ENCODE data around the gene CYP27B1. TPM values are rescaled to one million over a fixed set of nuclear protein-coding genes. Genes with fewer than 3 reads are reported as not detected.

CYP27B1 gene
- total and polyA plus RNA-seq, 2 donors from 2014 or later, result 3.5 to 33.4 TPM

- Histone ChIP-seq H3K27me3 (ENCODE audit: control insufficient read depth, insufficient read depth, low read length) (no peaks in the 10 kb centered on the region), H3K9ac (ENCODE audit: low read length in 3 of 3) (no peak overlapping the region), H3K9me3 (ENCODE audit: control insufficient read depth in 2 of 3, insufficient read depth in 1 of 3, low read length in 3 of 3) (no peaks in the 10 kb centered on the region), H3K4me1 (ENCODE audit: control insufficient read depth in 2 of 3, insufficient read depth in 2 of 3, low read depth in 1 of 3, low read length in 3 of 3) (peaks cover 0 to 27% (median 25%) of the 10 kb centered on the region in 3 donors), H3K27ac (ENCODE audit: low read depth in 2 of 2, low read length in 2 of 2) (no peak overlapping the region), H3K4me3 (ENCODE audit: low read length in 3 of 3) (no peak overlapping the region), H3K36me3 (ENCODE audit: control insufficient read depth in 2 of 3, insufficient read depth in 3 of 3, low read length in 3 of 3) (peaks cover 0 to 6% (median 0%) of the 10 kb centered on the region in 3 donors)
- no peak for TF ChIP-seq CTCF (IDR thresholded peaks at IDR 0.05; ENCODE audit: borderline replicate concordance, extremely low read depth, insufficient read depth)
- FAIRE-seq (no peak), DNase-seq (no peak)
- intact Hi-C loops (cut with DNase I), result no loop called here
These were observed 11.0 kb upstream of the CYP27B1 start for GRCh38 chr12:57777911-57778310.

GRCh38 chr12:57777367-57777766 lies 10.5 kb upstream of the CYP27B1 start:
- FAIRE-seq (no peak), DNase-seq (no peak)
- Histone ChIP-seq H3K36me3 (ENCODE audit: control insufficient read depth in 2 of 3, insufficient read depth in 3 of 3, low read length in 3 of 3) (peaks cover 0 to 6% (median 0%) of the 10 kb centered on the region in 3 donors), H3K4me3 (ENCODE audit: low read length in 3 of 3) (no peak overlapping the region), H3K27ac (ENCODE audit: low read depth in 2 of 2, low read length in 2 of 2) (no peak overlapping the region), H3K9ac (ENCODE audit: low read length in 3 of 3) (no peak overlapping the region), H3K27me3 (ENCODE audit: control insufficient read depth, insufficient read depth, low read length) (no peaks in the 10 kb centered on the region), H3K4me1 (ENCODE audit: control insufficient read depth in 2 of 3, insufficient read depth in 2 of 3, low read depth in 1 of 3, low read length in 3 of 3) (peaks cover 0 to 23% (median 23%) of the 10 kb centered on the region in 3 donors), H3K9me3 (ENCODE audit: control insufficient read depth in 2 of 3, insufficient read depth in 1 of 3, low read length in 3 of 3) (no peaks in the 10 kb centered on the region)
- intact Hi-C loops (cut with DNase I), result no loop called here
- no peak for TF ChIP-seq CTCF (IDR thresholded peaks at IDR 0.05; ENCODE audit: borderline replicate concordance, extremely low read depth, insufficient read depth)

GRCh38 chr12:57776247-57776587 lies 9.3 kb upstream of the CYP27B1 start:
- no peak overlapping the region for H3K9ac ChIP-seq (ENCODE audit: low read length in 3 of 3)
- intact Hi-C loops (cut with DNase I), result no loop called here
- no peaks in the 10 kb centered on the region for H3K9me3 ChIP-seq (ENCODE audit: control insufficient read depth in 2 of 3, insufficient read depth in 1 of 3, low read length in 3 of 3)
- no peak overlapping the region for H3K4me3 ChIP-seq (ENCODE audit: low read length in 3 of 3)
- FAIRE-seq (no peak), DNase-seq (no peak)
- no peaks in the 10 kb centered on the region for H3K27me3 ChIP-seq (ENCODE audit: control insufficient read depth, insufficient read depth, low read length)
- no peak overlapping the region for H3K27ac ChIP-seq (ENCODE audit: low read depth in 2 of 2, low read length in 2 of 2)
- TF ChIP-seq CTCF (IDR thresholded peaks at IDR 0.05; ENCODE audit: borderline replicate concordance, extremely low read depth, insufficient read depth), result no peak
- peaks cover 0 to 6% (median 0%) of the 10 kb centered on the region in 3 donors for H3K36me3 ChIP-seq (ENCODE audit: control insufficient read depth in 2 of 3, insufficient read depth in 3 of 3, low read length in 3 of 3)
- H3K4me1 ChIP-seq (ENCODE audit: control insufficient read depth in 2 of 3, insufficient read depth in 2 of 3, low read depth in 1 of 3, low read length in 3 of 3), result peaks cover 0 to 15% (median 12%) of the 10 kb centered on the region in 3 donors

Data from kidney (tissue), 14 donors.